ENCODE data around the gene FAM131C. TPM values are rescaled to one million over a fixed set of nuclear protein-coding genes. Genes with fewer than 3 reads are reported as not detected.
"Not testable (repeated sequence)": the region's sequence is repeated elsewhere in the genome, so short reads cannot be mapped to it uniquely, and the experiment has no call there.

The FAM131C gene
- polyA plus RNA-seq, 1 donor = 1.1 TPM

DNA sequence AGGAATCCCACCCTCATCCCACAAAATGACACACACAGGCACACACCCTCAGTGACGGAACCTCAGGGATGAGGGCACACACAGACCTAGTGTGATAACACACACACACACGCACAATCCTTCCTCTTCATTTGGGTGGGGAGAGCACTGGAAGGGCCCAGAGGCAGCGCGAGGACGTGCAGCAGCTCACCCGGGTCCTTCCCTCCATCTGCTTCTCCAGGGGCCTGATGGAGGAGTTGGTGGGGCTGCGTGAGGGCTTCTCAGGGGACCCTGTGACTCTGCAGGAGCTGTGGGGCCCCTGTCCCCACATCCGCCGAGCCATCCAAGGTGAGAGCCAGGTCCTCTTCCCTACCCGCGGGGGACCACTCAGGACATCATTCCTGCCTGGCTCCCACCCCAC is 51.1 kb downstream of the FAM131C start:
- DNase-seq = no peak
- Histone ChIP-seq H3K27me3 (ENCODE audit: control insufficient read depth, insufficient read depth, low read length) (no peaks in the 10 kb centered on the region), H3K4me1 (ENCODE audit: control insufficient read depth, insufficient read depth, low read length) (peaks cover 26% of the 10 kb centered on the region), H3K4me3 (ENCODE audit: low read length) (no peak overlapping the region), H3K27ac (ENCODE audit: low read length) (no peak overlapping the region), H3K36me3 (ENCODE audit: control insufficient read depth, insufficient read depth, low read length) (no peaks in the 10 kb centered on the region), H3K9me3 (ENCODE audit: control insufficient read depth, low read depth, low read length) (no peaks in the 10 kb centered on the region)
- WGBS (ENCODE audit: insufficient coverage, low lambda C conversion rate) = no CpG with 5 or more reads among the region's 11 CpGs

DNA sequence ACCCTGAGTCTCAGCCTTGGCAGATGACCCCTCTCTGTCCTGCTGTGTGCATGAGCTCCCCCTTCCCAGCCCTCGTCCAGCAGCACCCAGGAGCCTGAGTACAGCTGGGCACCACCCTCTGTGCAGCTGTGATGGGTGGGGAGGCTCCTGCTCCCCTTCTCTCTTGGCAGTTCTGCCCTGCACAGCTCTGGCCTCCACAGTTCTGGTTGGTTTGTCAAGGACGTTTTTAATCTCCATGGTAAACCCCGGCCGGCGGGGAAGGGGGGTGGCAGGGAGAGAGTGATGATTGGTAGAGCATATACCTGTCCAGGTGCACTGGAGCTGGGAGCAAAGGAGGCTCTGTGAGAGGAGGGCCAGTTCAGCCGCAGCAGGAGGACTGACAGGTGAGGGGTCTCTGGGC is 51.8 kb downstream of the FAM131C start, which contains the start of gene CLCNKA:
Gene CLCNKA (plus strand): TSS at position 356 of the 400 bp plus-strand sequence. CDS start 584 bp downstream, outside the sequence.
- no peaks in the 10 kb centered on the region for H3K36me3 ChIP-seq (ENCODE audit: control insufficient read depth, insufficient read depth, low read length)
- no peak within 1 kb of the TSS for H3K4me3 ChIP-seq (ENCODE audit: low read length)
- WGBS (ENCODE audit: insufficient coverage, low lambda C conversion rate) = no CpG with 5 or more reads among the region's 6 CpGs
- no peak within 1 kb of the TSS for H3K27ac ChIP-seq (ENCODE audit: low read length)
- DNase-seq = no peak
- H3K4me1 ChIP-seq (ENCODE audit: control insufficient read depth, insufficient read depth, low read length) = peaks cover 20% of the 10 kb centered on the region
- H3K27me3 ChIP-seq (ENCODE audit: control insufficient read depth, insufficient read depth, low read length) = no peaks in the 10 kb centered on the region
- no peaks in the 10 kb centered on the region for H3K9me3 ChIP-seq (ENCODE audit: control insufficient read depth, low read depth, low read length)

DNA sequence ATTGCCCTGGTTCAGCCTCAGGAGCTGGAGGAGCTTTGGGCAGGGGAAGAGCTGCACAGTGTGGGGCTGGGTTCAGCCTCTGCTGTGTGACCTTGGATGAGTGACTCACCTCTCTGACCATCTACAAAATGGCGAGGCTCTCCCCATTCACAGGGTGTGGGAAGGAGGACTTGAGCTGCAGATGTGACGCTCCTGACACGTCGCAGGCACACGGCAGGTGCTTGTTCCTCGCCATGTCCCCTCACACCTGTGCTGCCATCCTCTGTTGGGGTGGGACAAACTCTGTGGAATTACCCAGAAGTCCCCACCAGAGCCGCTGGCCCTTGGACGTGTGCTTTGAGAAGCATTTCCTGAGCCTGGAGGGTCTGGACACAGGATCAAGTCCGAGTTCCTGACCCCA is 52.6 kb downstream of the FAM131C start:
- H3K36me3 ChIP-seq (ENCODE audit: control insufficient read depth, insufficient read depth, low read length); H3K27me3 ChIP-seq (ENCODE audit: control insufficient read depth, insufficient read depth, low read length); H3K4me3 ChIP-seq (ENCODE audit: low read length); H3K27ac ChIP-seq (ENCODE audit: low read length); DNase-seq; H3K9me3 ChIP-seq (ENCODE audit: control insufficient read depth, low read depth, low read length): not testable (repeated sequence)
- WGBS (ENCODE audit: insufficient coverage, low lambda C conversion rate) = no CpG with 5 or more reads among the region's 9 CpGs
- peaks cover 20% of the 10 kb centered on the region for H3K4me1 ChIP-seq (ENCODE audit: control insufficient read depth, insufficient read depth, low read length)

DNA sequence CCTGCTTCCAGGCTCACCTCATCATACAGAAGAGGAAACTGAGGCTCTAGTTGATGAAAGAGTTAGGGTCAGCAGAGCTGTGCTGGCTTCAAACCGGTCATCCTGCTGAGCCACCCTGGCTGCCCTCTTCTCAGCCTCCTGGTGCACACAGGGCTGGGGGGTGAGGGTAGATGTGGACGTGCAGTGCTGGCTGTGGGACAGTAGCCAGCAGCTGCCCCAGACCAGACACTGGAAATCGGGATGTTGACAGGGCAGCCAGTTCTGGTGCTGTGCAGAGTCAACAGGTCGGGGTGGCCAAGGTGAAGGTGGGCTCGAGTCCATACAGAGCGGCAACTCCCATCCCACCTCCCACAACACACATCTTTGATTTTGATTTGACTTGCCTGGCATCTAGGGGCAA is 53.1 kb downstream of the FAM131C start:
- H3K27ac ChIP-seq (ENCODE audit: low read length) = no peak overlapping the region
- H3K9me3 ChIP-seq (ENCODE audit: control insufficient read depth, low read depth, low read length) = peaks cover 4% of the 10 kb centered on the region
- H3K27me3 ChIP-seq (ENCODE audit: control insufficient read depth, insufficient read depth, low read length) = no peaks in the 10 kb centered on the region
- no peak overlapping the region for H3K4me3 ChIP-seq (ENCODE audit: low read length)
- peaks cover 20% of the 10 kb centered on the region for H3K4me1 ChIP-seq (ENCODE audit: control insufficient read depth, insufficient read depth, low read length)
- DNase-seq = no peak
- no peaks in the 10 kb centered on the region for H3K36me3 ChIP-seq (ENCODE audit: control insufficient read depth, insufficient read depth, low read length)
- WGBS (ENCODE audit: insufficient coverage, low lambda C conversion rate) = no CpG with 5 or more reads among the region's 6 CpGs

DNA sequence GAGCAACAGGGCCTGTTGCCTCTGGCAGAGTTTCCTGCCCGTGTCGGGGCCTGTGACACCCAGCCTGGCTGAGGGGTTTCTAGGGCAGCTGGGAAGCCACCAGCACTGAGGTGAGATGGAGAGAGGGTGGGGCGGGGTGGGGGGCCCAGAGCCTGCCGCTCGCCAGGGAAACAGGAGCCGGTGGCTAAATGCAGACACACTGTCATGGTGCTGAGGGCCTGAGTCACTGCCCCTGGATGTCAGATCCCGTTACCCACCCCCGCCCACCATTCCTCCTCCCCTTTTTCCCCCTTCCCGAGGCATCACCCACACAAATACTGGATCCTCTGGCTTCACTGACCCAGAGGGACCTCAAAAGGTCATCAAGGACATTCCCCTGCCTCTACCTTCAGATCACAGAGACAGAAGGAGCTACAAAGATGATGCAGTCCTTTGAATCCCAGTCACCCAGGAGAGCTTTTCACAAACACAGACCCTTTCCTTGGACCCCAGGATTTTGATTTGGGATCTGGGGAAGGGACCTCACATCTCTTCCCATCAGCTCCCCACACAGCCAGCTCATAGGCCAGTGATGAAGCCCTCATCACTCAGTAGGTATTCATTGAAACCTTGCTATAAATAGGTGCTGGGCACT is 53.7 kb downstream of the FAM131C start:
- peaks cover 24% of the 10 kb centered on the region for H3K4me1 ChIP-seq (ENCODE audit: control insufficient read depth, insufficient read depth, low read length)
- WGBS (ENCODE audit: insufficient coverage, low lambda C conversion rate) = no CpG with 5 or more reads among the region's 9 CpGs
- no peaks in the 10 kb centered on the region for H3K36me3 ChIP-seq (ENCODE audit: control insufficient read depth, insufficient read depth, low read length)
- peaks cover 4% of the 10 kb centered on the region for H3K9me3 ChIP-seq (ENCODE audit: control insufficient read depth, low read depth, low read length)
- no peaks in the 10 kb centered on the region for H3K27me3 ChIP-seq (ENCODE audit: control insufficient read depth, insufficient read depth, low read length)
- H3K27ac ChIP-seq (ENCODE audit: low read length) = peak overlapping the region; percentile 89
- no peak for DNase-seq
- no peak overlapping the region for H3K4me3 ChIP-seq (ENCODE audit: low read length)

DNA sequence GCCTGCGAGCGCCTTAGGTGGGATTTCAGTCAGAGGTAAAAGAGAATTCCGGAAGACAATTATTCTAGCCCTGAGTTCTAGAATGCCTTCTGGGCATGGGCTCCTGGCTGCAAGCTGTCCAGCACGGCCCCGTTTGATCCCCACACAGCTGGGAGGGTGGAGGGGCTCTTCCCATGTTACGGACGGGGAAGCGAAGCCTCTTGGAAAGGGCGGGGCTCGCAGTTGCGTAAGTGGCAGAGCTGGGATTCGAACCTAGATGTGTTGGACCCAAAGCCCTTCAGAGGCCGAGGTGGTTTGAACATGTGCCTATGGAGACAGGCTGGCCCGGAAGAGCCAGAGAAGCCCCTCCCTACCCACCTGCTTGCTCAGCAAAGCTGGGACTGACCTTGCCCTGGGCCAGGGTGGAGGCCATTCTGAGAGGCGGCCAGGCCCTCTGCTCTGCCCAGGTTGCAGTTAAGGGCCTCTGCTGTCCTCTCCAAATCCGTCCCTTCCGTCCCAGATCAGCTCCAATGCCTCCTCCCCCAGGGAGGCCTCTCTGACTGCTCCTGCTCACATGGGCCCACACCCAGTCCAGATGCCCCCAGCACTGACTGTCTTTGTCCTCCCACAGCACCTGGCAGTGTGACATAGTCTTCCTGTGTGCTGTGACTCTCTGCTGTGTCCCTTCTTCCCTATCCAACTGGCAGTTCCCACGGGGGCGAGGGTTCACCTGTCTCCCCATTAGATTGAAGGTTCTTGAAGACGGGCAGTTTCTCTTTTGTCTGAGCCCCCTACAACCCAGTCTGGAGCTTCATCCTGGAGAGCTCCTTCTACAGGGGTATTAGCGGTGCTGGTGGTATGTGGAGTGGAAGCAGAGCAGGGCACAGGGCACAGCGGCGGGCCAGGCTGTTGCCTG is 54.5 kb downstream of the FAM131C start:
- Histone ChIP-seq H3K4me3 (ENCODE audit: low read length) (no peak overlapping the region), H3K4me1 (ENCODE audit: control insufficient read depth, insufficient read depth, low read length) (peaks cover 24% of the 10 kb centered on the region)
- DNase-seq = no peak

DNA sequence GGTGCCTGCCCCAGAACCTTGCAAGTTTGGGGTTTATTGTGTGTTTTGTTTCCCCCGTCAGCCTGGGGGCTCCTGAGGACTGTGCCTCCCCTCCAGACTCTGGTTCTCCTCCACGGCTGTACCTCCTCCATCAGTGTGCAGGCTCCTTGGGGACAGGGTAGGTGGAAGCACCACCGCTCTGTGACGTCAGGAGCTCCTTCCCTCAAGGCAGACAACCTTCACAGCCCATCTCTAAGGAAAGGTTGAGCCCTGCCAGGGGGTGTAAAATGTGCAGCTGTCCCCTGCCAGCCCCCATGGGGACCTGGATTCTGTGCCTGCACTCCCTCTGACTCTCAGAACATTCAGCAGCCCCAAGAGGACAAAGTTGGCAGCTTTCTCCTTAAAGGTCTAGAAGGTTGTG is 55.1 kb downstream of the FAM131C start:
- H3K4me3 ChIP-seq (ENCODE audit: low read length) = no peak overlapping the region
- H3K4me1 ChIP-seq (ENCODE audit: control insufficient read depth, insufficient read depth, low read length) = peaks cover 29% of the 10 kb centered on the region
- DNase-seq = no peak
- no peaks in the 10 kb centered on the region for H3K36me3 ChIP-seq (ENCODE audit: control insufficient read depth, insufficient read depth, low read length)
- peaks cover 6% of the 10 kb centered on the region for H3K9me3 ChIP-seq (ENCODE audit: control insufficient read depth, low read depth, low read length)
- H3K27ac ChIP-seq (ENCODE audit: low read length) = peak overlapping the region; percentile 89
- WGBS (ENCODE audit: insufficient coverage, low lambda C conversion rate) = no CpG with 5 or more reads among the region's 4 CpGs
- no peaks in the 10 kb centered on the region for H3K27me3 ChIP-seq (ENCODE audit: control insufficient read depth, insufficient read depth, low read length)

More for the DNA sequence above, 54.5 kb downstream of the FAM131C start:
- Histone ChIP-seq H3K27ac (ENCODE audit: low read length) (peak overlapping the region; percentile 89), H3K27me3 (ENCODE audit: control insufficient read depth, insufficient read depth, low read length) (no peaks in the 10 kb centered on the region), H3K36me3 (ENCODE audit: control insufficient read depth, insufficient read depth, low read length) (no peaks in the 10 kb centered on the region), H3K9me3 (ENCODE audit: control insufficient read depth, low read depth, low read length) (peaks cover 4% of the 10 kb centered on the region)
- no CpG with 5 or more reads among the region's 23 CpGs for WGBS (ENCODE audit: insufficient coverage, low lambda C conversion rate)

DNA sequence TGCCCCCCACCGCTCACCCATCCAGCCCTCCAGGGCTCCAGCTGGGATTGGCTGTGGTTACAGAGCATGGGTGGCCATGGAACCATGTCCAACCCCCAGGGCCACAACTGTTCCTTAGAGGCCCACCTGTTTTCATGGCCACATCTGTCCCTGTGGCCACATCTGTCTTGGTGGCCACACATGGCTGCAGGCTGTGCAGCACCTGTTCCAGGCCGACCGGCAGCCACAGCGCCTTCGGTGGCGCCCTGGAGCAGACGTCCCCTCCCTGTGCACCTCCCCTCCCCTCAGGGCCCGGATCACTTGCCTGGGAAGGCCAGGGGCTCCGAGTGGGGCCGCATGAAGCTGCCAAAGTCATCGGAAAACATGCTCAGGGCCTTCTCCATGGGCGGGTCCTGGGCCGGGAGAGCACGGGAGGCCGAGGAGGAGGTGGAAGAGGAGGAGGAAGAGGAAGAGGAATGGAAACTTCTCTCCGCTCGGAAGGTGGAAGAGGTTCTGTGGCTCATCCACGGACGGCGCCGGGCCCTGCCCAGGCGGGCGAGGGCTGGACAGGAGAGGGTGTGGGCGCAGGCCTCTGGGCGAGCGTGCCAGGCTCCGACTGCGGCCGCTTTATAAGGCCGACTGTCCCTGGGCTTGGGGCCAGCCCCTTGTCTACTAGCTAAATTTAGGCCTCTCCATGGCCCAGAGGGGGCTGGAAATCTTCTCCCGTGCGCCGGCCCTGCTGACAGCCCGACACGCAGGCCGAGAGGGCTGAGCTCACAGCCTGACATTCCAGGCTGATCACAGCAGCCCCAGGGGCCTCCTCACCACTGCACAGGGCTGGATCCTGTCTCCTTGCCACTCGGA is 55.8 kb downstream of the FAM131C start, which contains the start of gene HSPB7:
Gene HSPB7 (minus strand): TSS at position 583 of the 843 bp plus-strand sequence. CDS start 80 bp downstream, at position 503.
- Histone ChIP-seq H3K36me3 (ENCODE audit: control insufficient read depth, insufficient read depth, low read length) (no peaks in the 10 kb centered on the region), H3K4me3 (ENCODE audit: low read length) (peak within 1 kb of the TSS; percentile 19), H3K27ac (ENCODE audit: low read length) (peak within 1 kb of the TSS; percentile 89), H3K9me3 (ENCODE audit: control insufficient read depth, low read depth, low read length) (peaks cover 9% of the 10 kb centered on the region), H3K4me1 (ENCODE audit: control insufficient read depth, insufficient read depth, low read length) (peaks cover 33% of the 10 kb centered on the region), H3K27me3 (ENCODE audit: control insufficient read depth, insufficient read depth, low read length) (no peaks in the 10 kb centered on the region)
- DNase-seq = peak; percentile 50 to 54
- no CpG with 5 or more reads among the region's 37 CpGs for WGBS (ENCODE audit: insufficient coverage, low lambda C conversion rate)

DNA sequence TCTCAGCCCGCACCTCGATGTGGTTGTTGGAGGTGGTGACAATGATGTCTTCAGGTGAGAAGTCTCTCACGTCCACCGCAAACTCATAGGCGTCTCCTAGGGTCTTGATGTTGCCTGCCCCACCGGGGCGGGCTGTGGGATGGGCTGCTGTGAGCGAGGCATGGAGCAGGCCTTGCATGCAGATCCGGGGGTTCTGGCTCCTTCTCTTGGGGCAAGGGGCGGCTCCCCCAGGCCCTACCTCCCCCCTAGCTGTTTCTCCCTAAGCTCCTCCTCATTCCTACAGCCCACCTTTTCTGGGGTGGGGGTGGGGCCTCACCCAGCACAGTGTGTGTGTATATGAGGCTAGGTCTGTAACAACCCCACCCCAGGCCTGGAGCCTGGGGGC is 56.4 kb downstream of the FAM131C start:
- H3K9me3 ChIP-seq (ENCODE audit: control insufficient read depth, low read depth, low read length) = peaks cover 9% of the 10 kb centered on the region
- peak overlapping the region; percentile 19 for H3K4me3 ChIP-seq (ENCODE audit: low read length)
- no peaks in the 10 kb centered on the region for H3K36me3 ChIP-seq (ENCODE audit: control insufficient read depth, insufficient read depth, low read length)
- H3K27me3 ChIP-seq (ENCODE audit: control insufficient read depth, insufficient read depth, low read length) = peaks cover 4% of the 10 kb centered on the region
- peak overlapping the region; percentile 89 for H3K27ac ChIP-seq (ENCODE audit: low read length)
- H3K4me1 ChIP-seq (ENCODE audit: control insufficient read depth, insufficient read depth, low read length) = peaks cover 38% of the 10 kb centered on the region
- DNase-seq = no peak
- no CpG with 5 or more reads among the region's 10 CpGs for WGBS (ENCODE audit: insufficient coverage, low lambda C conversion rate)
